B cell (primary cell): Measurements from ENCODE around the gene CD2.

ENCODE experiments used
- EZH2 ChIP-seq: IDR thresholded peaks from 2 replicates; pipeline ENCODE4 v1.6.1; 2012; ENCODE audit warnings: borderline replicate concordance, low read depth, mild to moderate bottlenecking, moderate library complexity, low read length; ENCODE audit not compliant: insufficient read depth, poor library complexity, severe bottlenecking
- TF ChIP-seq, protein P1 (sequence below): fragments of 200-600 bp; IDR thresholded peaks from one replicate; pipeline ENCODE4 v1.8.0; 2022; ENCODE audit warnings: antibody characterized with exemption, mild to moderate bottlenecking

- TF ChIP-seq, protein P1, sequence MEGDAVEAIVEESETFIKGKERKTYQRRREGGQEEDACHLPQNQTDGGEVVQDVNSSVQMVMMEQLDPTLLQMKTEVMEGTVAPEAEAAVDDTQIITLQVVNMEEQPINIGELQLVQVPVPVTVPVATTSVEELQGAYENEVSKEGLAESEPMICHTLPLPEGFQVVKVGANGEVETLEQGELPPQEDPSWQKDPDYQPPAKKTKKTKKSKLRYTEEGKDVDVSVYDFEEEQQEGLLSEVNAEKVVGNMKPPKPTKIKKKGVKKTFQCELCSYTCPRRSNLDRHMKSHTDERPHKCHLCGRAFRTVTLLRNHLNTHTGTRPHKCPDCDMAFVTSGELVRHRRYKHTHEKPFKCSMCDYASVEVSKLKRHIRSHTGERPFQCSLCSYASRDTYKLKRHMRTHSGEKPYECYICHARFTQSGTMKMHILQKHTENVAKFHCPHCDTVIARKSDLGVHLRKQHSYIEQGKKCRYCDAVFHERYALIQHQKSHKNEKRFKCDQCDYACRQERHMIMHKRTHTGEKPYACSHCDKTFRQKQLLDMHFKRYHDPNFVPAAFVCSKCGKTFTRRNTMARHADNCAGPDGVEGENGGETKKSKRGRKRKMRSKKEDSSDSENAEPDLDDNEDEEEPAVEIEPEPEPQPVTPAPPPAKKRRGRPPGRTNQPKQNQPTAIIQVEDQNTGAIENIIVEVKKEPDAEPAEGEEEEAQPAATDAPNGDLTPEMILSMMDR: no peak
- no peak for TF ChIP-seq EZH2
Measured at GRCh38 chr1:116721451-116722007, 32.7 kb upstream of the CD2 start.
